ENCODE measurements around the gene ARMH3. TPM values are rescaled to one million over a fixed set of nuclear protein-coding genes. Genes with fewer than 3 reads are reported as not detected.

The ARMH3 gene
- total RNA-seq, 1 experiment from 2014 or later: 17.1 TPM

DNA sequence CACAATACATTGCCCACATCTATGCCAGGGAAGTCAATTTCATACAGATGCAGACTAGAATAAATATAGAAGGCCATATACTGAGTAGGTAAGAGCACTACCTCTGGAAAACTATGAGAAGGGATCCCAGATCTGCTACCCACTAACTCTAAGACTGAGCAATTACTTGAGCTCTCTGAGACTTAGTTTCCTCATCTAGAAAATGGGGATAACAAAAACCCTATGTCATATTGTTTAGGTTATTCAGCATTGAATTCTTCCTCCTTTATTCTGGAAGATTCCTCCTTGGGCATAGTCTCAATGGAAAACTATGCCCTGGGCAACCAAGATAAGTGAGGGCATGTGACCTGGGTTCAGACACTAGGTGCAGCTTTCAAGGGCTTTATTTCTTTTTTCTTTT, 4.0 kb upstream of the ARMH3 start:
- Mint-ChIP-seq H3K4me3 (no peak overlapping the region), H3K9me3 (no peaks in the 10 kb centered on the region), H3K4me1 (peaks cover 16% of the 10 kb centered on the region), H3K27me3 (ENCODE audit: low read depth) (peaks cover 22% of the 10 kb centered on the region), H3K36me3 (no peaks in the 10 kb centered on the region), H3K27ac (no peak overlapping the region)
- ATAC-seq (no peak), DNase-seq (ENCODE audit: low spot score) (no peak)
- TF ChIP-seq, protein P1, sequence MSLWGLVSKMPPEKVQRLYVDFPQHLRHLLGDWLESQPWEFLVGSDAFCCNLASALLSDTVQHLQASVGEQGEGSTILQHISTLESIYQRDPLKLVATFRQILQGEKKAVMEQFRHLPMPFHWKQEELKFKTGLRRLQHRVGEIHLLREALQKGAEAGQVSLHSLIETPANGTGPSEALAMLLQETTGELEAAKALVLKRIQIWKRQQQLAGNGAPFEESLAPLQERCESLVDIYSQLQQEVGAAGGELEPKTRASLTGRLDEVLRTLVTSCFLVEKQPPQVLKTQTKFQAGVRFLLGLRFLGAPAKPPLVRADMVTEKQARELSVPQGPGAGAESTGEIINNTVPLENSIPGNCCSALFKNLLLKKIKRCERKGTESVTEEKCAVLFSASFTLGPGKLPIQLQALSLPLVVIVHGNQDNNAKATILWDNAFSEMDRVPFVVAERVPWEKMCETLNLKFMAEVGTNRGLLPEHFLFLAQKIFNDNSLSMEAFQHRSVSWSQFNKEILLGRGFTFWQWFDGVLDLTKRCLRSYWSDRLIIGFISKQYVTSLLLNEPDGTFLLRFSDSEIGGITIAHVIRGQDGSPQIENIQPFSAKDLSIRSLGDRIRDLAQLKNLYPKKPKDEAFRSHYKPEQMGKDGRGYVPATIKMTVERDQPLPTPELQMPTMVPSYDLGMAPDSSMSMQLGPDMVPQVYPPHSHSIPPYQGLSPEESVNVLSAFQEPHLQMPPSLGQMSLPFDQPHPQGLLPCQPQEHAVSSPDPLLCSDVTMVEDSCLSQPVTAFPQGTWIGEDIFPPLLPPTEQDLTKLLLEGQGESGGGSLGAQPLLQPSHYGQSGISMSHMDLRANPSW (CRISPR knock-in tag; conservative IDR thresholded peaks at IDR 0.05; ENCODE audit: low read depth): no peak
- no peak for TF ChIP-seq IRF2 (CRISPR knock-in tag; IDR thresholded peaks at IDR 0.05; ENCODE audit: borderline replicate concordance, low read depth)
- TF ChIP-seq, protein P2, sequence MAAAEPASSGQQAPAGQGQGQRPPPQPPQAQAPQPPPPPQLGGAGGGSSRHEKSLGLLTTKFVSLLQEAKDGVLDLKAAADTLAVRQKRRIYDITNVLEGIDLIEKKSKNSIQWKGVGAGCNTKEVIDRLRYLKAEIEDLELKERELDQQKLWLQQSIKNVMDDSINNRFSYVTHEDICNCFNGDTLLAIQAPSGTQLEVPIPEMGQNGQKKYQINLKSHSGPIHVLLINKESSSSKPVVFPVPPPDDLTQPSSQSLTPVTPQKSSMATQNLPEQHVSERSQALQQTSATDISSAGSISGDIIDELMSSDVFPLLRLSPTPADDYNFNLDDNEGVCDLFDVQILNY (CRISPR knock-in tag; IDR thresholded peaks at IDR 0.05): no peak
- no peak for TF ChIP-seq FOXP1 (CRISPR knock-in tag; IDR thresholded peaks at IDR 0.05; ENCODE audit: borderline replicate concordance)
- TF ChIP-seq, protein P3, sequence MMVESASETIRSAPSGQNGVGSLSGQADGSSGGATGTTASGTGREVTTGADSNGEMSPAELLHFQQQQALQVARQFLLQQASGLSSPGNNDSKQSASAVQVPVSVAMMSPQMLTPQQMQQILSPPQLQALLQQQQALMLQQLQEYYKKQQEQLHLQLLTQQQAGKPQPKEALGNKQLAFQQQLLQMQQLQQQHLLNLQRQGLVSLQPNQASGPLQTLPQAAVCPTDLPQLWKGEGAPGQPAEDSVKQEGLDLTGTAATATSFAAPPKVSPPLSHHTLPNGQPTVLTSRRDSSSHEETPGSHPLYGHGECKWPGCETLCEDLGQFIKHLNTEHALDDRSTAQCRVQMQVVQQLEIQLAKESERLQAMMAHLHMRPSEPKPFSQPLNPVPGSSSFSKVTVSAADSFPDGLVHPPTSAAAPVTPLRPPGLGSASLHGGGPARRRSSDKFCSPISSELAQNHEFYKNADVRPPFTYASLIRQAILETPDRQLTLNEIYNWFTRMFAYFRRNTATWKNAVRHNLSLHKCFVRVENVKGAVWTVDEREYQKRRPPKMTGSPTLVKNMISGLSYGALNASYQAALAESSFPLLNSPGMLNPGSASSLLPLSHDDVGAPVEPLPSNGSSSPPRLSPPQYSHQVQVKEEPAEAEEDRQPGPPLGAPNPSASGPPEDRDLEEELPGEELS (CRISPR knock-in tag; IDR thresholded peaks at IDR 0.05): no peak
- TF ChIP-seq ESRRA (CRISPR knock-in tag; IDR thresholded peaks at IDR 0.05; ENCODE audit: borderline replicate concordance): no peak
- TF ChIP-seq, protein P4, sequence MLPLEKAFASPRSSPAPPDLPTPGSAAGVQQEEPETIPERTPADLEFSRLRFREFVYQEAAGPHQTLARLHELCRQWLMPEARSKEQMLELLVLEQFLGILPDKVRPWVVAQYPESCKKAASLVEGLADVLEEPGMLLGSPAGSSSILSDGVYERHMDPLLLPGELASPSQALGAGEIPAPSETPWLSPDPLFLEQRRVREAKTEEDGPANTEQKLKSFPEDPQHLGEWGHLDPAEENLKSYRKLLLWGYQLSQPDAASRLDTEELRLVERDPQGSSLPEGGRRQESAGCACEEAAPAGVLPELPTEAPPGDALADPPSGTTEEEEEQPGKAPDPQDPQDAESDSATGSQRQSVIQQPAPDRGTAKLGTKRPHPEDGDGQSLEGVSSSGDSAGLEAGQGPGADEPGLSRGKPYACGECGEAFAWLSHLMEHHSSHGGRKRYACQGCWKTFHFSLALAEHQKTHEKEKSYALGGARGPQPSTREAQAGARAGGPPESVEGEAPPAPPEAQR (CRISPR knock-in tag; IDR thresholded peaks at IDR 0.05): no peak
- TF ChIP-seq ZNF232 (CRISPR knock-in tag; IDR thresholded peaks at IDR 0.05): no peak
- no peak for TF ChIP-seq NFE2L1 (CRISPR knock-in tag; IDR thresholded peaks at IDR 0.05)
- no peak for TF ChIP-seq HMGA2 (CRISPR knock-in tag; IDR thresholded peaks at IDR 0.05)
- TF ChIP-seq, protein P5, sequence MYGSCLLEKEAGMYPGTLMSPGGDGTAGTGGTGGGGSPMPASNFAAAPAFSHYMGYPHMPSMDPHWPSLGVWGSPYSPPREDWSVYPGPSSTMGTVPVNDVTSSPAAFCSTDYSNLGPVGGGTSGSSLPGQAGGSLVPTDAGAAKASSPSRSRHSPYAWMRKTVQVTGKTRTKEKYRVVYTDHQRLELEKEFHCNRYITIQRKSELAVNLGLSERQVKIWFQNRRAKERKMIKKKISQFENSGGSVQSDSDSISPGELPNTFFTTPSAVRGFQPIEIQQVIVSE (CRISPR knock-in tag; IDR thresholded peaks at IDR 0.05; ENCODE audit: borderline replicate concordance): no peak
- TF ChIP-seq, protein P6, sequence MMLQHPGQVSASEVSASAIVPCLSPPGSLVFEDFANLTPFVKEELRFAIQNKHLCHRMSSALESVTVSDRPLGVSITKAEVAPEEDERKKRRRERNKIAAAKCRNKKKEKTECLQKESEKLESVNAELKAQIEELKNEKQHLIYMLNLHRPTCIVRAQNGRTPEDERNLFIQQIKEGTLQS (CRISPR knock-in tag; conservative IDR thresholded peaks at IDR 0.05): no peak
- TF ChIP-seq CREM (CRISPR knock-in tag; IDR thresholded peaks at IDR 0.05): no peak
- TF ChIP-seq ELF4 (CRISPR knock-in tag; IDR thresholded peaks at IDR 0.05; ENCODE audit: low read depth): no peak
- TF ChIP-seq, protein P7, sequence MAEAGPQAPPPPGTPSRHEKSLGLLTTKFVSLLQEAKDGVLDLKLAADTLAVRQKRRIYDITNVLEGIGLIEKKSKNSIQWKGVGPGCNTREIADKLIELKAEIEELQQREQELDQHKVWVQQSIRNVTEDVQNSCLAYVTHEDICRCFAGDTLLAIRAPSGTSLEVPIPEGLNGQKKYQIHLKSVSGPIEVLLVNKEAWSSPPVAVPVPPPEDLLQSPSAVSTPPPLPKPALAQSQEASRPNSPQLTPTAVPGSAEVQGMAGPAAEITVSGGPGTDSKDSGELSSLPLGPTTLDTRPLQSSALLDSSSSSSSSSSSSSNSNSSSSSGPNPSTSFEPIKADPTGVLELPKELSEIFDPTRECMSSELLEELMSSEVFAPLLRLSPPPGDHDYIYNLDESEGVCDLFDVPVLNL (CRISPR knock-in tag; IDR thresholded peaks at IDR 0.05; ENCODE audit: borderline replicate concordance, low read depth): no peak
- no peak for TF ChIP-seq NR1H2 (CRISPR knock-in tag; IDR thresholded peaks at IDR 0.05)
- no peak for TF ChIP-seq EMX1 (CRISPR knock-in tag; IDR thresholded peaks at IDR 0.05)
- ChIA-PET CTCF (interaction anchor here (0.7 to 1.7 kb wide), 3 partner anchors 13 to 219 kb away, joined by 3 to 5 read pairs (median 4); no protein-coding TSS in a partner anchor), POLR2A (no interaction called here)
